GM23338 (cell line): ENCODE measurements around the gene DUSP11. TPM values are rescaled to one million over a fixed set of nuclear protein-coding genes. Genes with fewer than 3 reads are reported as not detected.

Source experiments
- ATAC-seq: fragments of 200-7000 bp; cut with Tn5 transposase; 3 replicates; pipeline ENCODE4 v1.9.1; 2020
- DNase-seq: peaks from one replicate; pipeline ENCODE4 v3.0.0-alpha.2; 2015; ENCODE audit warnings: low spot score
- H2AFZ ChIP-seq: fragments of 200-600 bp; sonication (generic); 2 replicates; pipeline ENCODE4 v1.8.0; 2016; ENCODE audit warnings: antibody characterized with exemption, mild to moderate bottlenecking, moderate library complexity
- H3F3A ChIP-seq: fragments of 200-600 bp; sonication (generic); replicated peaks from 2 replicates; pipeline ENCODE4 v1.8.0; 2017; ENCODE audit warnings: antibody characterized with exemption, mixed run types, low read depth
- H3K27ac ChIP-seq: fragments of 200-600 bp; sonication (generic); 2 replicates; pipeline ENCODE4 v1.6.1; 2016; ENCODE audit warnings: low read depth
- H3K27me3 ChIP-seq: fragments of 200-600 bp; sonication (generic); 2 replicates; pipeline ENCODE4 v1.8.0; 2016; ENCODE audit warnings: mild to moderate bottlenecking, mixed run types, moderate library complexity; ENCODE audit not compliant: insufficient read depth
- H3K36me3 ChIP-seq: fragments of 200-600 bp; sonication (generic); 2 replicates; pipeline ENCODE4 v1.8.0; 2016; ENCODE audit warnings: mild to moderate bottlenecking; ENCODE audit not compliant: insufficient read depth
- H3K4me1 ChIP-seq: fragments of 200-600 bp; sonication (generic); 2 replicates; pipeline ENCODE4 v1.8.0; 2016; ENCODE audit warnings: mild to moderate bottlenecking, moderate library complexity; ENCODE audit not compliant: insufficient read depth
- H3K4me2 ChIP-seq: fragments of 200-600 bp; sonication (generic); 2 replicates; pipeline ENCODE4 v1.7.1; 2017; ENCODE audit warnings: mixed run types
- H3K4me3 ChIP-seq: fragments of 200-600 bp; sonication (generic); 2 replicates; pipeline ENCODE4 v1.6.1; 2016; ENCODE audit warnings: mixed run types
- H3K79me2 ChIP-seq: fragments of 200-600 bp; sonication (generic); replicated peaks from 2 replicates; pipeline ENCODE4 v1.8.0; 2017; ENCODE audit warnings: mild to moderate bottlenecking; ENCODE audit not compliant: insufficient read depth
- H3K9me2 ChIP-seq: fragments of 200-600 bp; sonication (generic); 2 replicates; pipeline ENCODE4 v1.8.0; 2017; ENCODE audit not compliant: insufficient read depth
- H4K20me1 ChIP-seq: fragments of 200-600 bp; sonication (generic); replicated peaks from 2 replicates; pipeline ENCODE4 v1.8.0; 2017; ENCODE audit warnings: mild to moderate bottlenecking; ENCODE audit not compliant: insufficient read depth
- H3K27ac Mint-ChIP-seq: 2 replicates; pipeline ENCODE4 v1.8.0; 2020; ENCODE audit warnings: inconsistent platforms, mild to moderate bottlenecking, moderate library complexity, mixed read lengths
- H3K27me3 Mint-ChIP-seq: 3 replicates; pipeline ENCODE4 v1.8.0; 2022; ENCODE audit warnings: low read depth, mild to moderate bottlenecking, moderate library complexity, mixed read lengths, inconsistent platforms; ENCODE audit not compliant: insufficient read depth, poor library complexity
- H3K36me3 Mint-ChIP-seq: 3 replicates; pipeline ENCODE4 v1.8.0; 2021; ENCODE audit warnings: low read depth, mild to moderate bottlenecking, inconsistent platforms, moderate library complexity, mixed read lengths
- H3K4me1 Mint-ChIP-seq: 3 replicates; pipeline ENCODE4 v1.8.0; 2020; ENCODE audit warnings: mild to moderate bottlenecking, inconsistent platforms, mixed read lengths
- H3K4me3 Mint-ChIP-seq: 3 replicates; pipeline ENCODE4 v1.8.0; 2021; ENCODE audit warnings: moderate library complexity, mild to moderate bottlenecking, inconsistent platforms, mixed read lengths
- H3K9me3 Mint-ChIP-seq: 3 replicates; pipeline ENCODE4 v1.8.0; 2020; ENCODE audit warnings: moderate library complexity, mild to moderate bottlenecking, inconsistent platforms, mixed read lengths
- CREB1 ChIP-seq: fragments of 250-450 bp; sonication (Bioruptor Pico); IDR thresholded peaks from 2 replicates; pipeline ENCODE4 v1.5.0; 2020; ENCODE audit warnings: low read depth, mild to moderate bottlenecking, moderate library complexity
- EZH2 ChIP-seq: fragments of 200-600 bp; sonication (generic); IDR thresholded peaks from one replicate; pipeline ENCODE4 v1.8.0; 2017; ENCODE audit warnings: antibody characterized with exemption, mild to moderate bottlenecking, low read depth; ENCODE audit not compliant: unreplicated experiment
- EZH2phosphoT487 ChIP-seq: fragments of 200-600 bp; sonication (generic); IDR thresholded peaks from one replicate; pipeline ENCODE4 v1.8.1; 2018; ENCODE audit warnings: antibody characterized with exemption; ENCODE audit not compliant: unreplicated experiment
- JUNB ChIP-seq: IDR thresholded peaks from one replicate; pipeline ENCODE4 v1.6.1; 2016; ENCODE audit warnings: antibody characterized with exemption; ENCODE audit not compliant: unreplicated experiment
- NANOG ChIP-seq: IDR thresholded peaks from 2 replicates; pipeline ENCODE4 v1.6.1; 2016; ENCODE audit warnings: antibody characterized with exemption, borderline replicate concordance
- POLR2AphosphoS5 ChIP-seq: IDR thresholded peaks from 2 replicates; pipeline ENCODE4 v1.6.1; 2016; ENCODE audit warnings: antibody characterized with exemption, low read depth
- STAT1 ChIP-seq: IDR thresholded peaks from one replicate; pipeline ENCODE4 v1.6.1; 2016; ENCODE audit warnings: antibody characterized with exemption; ENCODE audit not compliant: unreplicated experiment
- ZNF114 ChIP-seq: fragments of 250-450 bp; sonication (Bioruptor Pico); IDR thresholded peaks from 2 replicates; pipeline ENCODE4 v1.5.0; 2020; ENCODE audit warnings: mild to moderate bottlenecking, moderate library complexity
- ZNF331 ChIP-seq: fragments of 250-450 bp; sonication (Bioruptor Pico); IDR thresholded peaks from 2 replicates; pipeline ENCODE4 v1.5.0; 2020; ENCODE audit warnings: low read depth, mild to moderate bottlenecking, moderate library complexity
- polyA plus RNA-seq: library from polyadenylated mRNA; unstranded; fragments of >200 nt; fragmentation: Nextera tagmentation; extraction: Ambion mirVana; gene quantifications from 2 replicates; pipeline ENCODE4 v1.2.1, GENCODE V29; 2016
- total RNA-seq: library from RNA; depleted of rRNA; stranded (reverse); fragments of >200 nt; shearing (Covaris generic); gene quantifications from 2 replicates; pipeline ENCODE4 v1.2.3, GENCODE V29; 2014
- TF ChIP-seq, protein P1 (sequence below): IDR thresholded peaks from one replicate; pipeline ENCODE4 v1.6.1; 2018; ENCODE audit warnings: antibody characterized with exemption; ENCODE audit not compliant: unreplicated experiment
- TF ChIP-seq, protein P2 (sequence below), 2 experiments: fragments of 200-600 bp in 1 of 2; sonication (generic) in 1 of 2; conservative IDR thresholded peaks; 2 replicates each; pipeline versions ENCODE4 v1.5.1 to v1.6.1; 2016 to 2017; ENCODE audit warnings: antibody characterized with exemption in 2 of 2, low read depth in 2 of 2, mild to moderate bottlenecking in 2 of 2, moderate library complexity in 1 of 2
- TF ChIP-seq, protein P3 (sequence below): IDR thresholded peaks from 2 replicates; pipeline ENCODE4 v1.6.1; 2016; ENCODE audit warnings: antibody characterized with exemption
- TF ChIP-seq, protein P4 (sequence below): fragments of 250-450 bp; sonication (Bioruptor Pico); IDR thresholded peaks from 2 replicates; pipeline ENCODE4 v1.5.0; 2020; ENCODE audit warnings: mild to moderate bottlenecking, moderate library complexity

DUSP11 gene
- total and polyA plus RNA-seq, 2 experiments from 2014 or later: 21.0 to 23.3 TPM

DNA sequence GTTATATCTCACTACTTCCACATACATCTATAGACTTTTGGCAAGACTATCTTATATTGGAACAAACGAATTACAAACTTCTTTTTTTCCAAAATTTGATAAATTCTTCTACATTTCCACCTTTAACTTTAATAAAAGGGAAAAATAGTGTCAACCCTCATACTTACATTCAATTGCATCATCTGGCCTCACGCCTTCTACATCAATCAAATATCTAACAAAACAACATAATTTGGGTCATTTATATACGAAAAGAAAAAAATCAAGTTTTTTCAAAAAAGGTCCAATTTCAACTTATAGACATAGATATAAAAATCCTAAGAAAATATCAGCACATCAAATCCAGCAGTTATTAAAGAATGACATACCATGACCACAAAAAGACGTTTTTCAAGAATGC is 12.9 kb downstream of the DUSP11 start:
- H4K20me1 ChIP-seq: peaks cover 5% of the 10 kb centered on the region; the same call in 1 of the 2 replicates
- ATAC-seq (no peak), DNase-seq (no peak)
- no peak for TF ChIP-seq ZNF114 (CRISPR knock-in tag)
- no peak for TF ChIP-seq CREB1 (CRISPR knock-in tag)
- TF ChIP-seq, protein P1, sequence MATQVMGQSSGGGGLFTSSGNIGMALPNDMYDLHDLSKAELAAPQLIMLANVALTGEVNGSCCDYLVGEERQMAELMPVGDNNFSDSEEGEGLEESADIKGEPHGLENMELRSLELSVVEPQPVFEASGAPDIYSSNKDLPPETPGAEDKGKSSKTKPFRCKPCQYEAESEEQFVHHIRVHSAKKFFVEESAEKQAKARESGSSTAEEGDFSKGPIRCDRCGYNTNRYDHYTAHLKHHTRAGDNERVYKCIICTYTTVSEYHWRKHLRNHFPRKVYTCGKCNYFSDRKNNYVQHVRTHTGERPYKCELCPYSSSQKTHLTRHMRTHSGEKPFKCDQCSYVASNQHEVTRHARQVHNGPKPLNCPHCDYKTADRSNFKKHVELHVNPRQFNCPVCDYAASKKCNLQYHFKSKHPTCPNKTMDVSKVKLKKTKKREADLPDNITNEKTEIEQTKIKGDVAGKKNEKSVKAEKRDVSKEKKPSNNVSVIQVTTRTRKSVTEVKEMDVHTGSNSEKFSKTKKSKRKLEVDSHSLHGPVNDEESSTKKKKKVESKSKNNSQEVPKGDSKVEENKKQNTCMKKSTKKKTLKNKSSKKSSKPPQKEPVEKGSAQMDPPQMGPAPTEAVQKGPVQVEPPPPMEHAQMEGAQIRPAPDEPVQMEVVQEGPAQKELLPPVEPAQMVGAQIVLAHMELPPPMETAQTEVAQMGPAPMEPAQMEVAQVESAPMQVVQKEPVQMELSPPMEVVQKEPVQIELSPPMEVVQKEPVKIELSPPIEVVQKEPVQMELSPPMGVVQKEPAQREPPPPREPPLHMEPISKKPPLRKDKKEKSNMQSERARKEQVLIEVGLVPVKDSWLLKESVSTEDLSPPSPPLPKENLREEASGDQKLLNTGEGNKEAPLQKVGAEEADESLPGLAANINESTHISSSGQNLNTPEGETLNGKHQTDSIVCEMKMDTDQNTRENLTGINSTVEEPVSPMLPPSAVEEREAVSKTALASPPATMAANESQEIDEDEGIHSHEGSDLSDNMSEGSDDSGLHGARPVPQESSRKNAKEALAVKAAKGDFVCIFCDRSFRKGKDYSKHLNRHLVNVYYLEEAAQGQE: no peak
- TF ChIP-seq EZH2phosphoT487: no peak
- TF ChIP-seq, protein P2, sequence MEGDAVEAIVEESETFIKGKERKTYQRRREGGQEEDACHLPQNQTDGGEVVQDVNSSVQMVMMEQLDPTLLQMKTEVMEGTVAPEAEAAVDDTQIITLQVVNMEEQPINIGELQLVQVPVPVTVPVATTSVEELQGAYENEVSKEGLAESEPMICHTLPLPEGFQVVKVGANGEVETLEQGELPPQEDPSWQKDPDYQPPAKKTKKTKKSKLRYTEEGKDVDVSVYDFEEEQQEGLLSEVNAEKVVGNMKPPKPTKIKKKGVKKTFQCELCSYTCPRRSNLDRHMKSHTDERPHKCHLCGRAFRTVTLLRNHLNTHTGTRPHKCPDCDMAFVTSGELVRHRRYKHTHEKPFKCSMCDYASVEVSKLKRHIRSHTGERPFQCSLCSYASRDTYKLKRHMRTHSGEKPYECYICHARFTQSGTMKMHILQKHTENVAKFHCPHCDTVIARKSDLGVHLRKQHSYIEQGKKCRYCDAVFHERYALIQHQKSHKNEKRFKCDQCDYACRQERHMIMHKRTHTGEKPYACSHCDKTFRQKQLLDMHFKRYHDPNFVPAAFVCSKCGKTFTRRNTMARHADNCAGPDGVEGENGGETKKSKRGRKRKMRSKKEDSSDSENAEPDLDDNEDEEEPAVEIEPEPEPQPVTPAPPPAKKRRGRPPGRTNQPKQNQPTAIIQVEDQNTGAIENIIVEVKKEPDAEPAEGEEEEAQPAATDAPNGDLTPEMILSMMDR (conservative IDR thresholded peaks at IDR 0.05; ENCODE audit: low read depth in 2 of 2): no peak
- TF ChIP-seq ZNF331 (CRISPR knock-in tag): no peak
- TF ChIP-seq, protein P3, sequence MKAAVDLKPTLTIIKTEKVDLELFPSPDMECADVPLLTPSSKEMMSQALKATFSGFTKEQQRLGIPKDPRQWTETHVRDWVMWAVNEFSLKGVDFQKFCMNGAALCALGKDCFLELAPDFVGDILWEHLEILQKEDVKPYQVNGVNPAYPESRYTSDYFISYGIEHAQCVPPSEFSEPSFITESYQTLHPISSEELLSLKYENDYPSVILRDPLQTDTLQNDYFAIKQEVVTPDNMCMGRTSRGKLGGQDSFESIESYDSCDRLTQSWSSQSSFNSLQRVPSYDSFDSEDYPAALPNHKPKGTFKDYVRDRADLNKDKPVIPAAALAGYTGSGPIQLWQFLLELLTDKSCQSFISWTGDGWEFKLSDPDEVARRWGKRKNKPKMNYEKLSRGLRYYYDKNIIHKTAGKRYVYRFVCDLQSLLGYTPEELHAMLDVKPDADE: no peak
- no peak for TF ChIP-seq POLR2AphosphoS5
- TF ChIP-seq EZH2: no peak
- no peak for TF ChIP-seq JUNB
- no peak for TF ChIP-seq STAT1
- TF ChIP-seq, protein P4, sequence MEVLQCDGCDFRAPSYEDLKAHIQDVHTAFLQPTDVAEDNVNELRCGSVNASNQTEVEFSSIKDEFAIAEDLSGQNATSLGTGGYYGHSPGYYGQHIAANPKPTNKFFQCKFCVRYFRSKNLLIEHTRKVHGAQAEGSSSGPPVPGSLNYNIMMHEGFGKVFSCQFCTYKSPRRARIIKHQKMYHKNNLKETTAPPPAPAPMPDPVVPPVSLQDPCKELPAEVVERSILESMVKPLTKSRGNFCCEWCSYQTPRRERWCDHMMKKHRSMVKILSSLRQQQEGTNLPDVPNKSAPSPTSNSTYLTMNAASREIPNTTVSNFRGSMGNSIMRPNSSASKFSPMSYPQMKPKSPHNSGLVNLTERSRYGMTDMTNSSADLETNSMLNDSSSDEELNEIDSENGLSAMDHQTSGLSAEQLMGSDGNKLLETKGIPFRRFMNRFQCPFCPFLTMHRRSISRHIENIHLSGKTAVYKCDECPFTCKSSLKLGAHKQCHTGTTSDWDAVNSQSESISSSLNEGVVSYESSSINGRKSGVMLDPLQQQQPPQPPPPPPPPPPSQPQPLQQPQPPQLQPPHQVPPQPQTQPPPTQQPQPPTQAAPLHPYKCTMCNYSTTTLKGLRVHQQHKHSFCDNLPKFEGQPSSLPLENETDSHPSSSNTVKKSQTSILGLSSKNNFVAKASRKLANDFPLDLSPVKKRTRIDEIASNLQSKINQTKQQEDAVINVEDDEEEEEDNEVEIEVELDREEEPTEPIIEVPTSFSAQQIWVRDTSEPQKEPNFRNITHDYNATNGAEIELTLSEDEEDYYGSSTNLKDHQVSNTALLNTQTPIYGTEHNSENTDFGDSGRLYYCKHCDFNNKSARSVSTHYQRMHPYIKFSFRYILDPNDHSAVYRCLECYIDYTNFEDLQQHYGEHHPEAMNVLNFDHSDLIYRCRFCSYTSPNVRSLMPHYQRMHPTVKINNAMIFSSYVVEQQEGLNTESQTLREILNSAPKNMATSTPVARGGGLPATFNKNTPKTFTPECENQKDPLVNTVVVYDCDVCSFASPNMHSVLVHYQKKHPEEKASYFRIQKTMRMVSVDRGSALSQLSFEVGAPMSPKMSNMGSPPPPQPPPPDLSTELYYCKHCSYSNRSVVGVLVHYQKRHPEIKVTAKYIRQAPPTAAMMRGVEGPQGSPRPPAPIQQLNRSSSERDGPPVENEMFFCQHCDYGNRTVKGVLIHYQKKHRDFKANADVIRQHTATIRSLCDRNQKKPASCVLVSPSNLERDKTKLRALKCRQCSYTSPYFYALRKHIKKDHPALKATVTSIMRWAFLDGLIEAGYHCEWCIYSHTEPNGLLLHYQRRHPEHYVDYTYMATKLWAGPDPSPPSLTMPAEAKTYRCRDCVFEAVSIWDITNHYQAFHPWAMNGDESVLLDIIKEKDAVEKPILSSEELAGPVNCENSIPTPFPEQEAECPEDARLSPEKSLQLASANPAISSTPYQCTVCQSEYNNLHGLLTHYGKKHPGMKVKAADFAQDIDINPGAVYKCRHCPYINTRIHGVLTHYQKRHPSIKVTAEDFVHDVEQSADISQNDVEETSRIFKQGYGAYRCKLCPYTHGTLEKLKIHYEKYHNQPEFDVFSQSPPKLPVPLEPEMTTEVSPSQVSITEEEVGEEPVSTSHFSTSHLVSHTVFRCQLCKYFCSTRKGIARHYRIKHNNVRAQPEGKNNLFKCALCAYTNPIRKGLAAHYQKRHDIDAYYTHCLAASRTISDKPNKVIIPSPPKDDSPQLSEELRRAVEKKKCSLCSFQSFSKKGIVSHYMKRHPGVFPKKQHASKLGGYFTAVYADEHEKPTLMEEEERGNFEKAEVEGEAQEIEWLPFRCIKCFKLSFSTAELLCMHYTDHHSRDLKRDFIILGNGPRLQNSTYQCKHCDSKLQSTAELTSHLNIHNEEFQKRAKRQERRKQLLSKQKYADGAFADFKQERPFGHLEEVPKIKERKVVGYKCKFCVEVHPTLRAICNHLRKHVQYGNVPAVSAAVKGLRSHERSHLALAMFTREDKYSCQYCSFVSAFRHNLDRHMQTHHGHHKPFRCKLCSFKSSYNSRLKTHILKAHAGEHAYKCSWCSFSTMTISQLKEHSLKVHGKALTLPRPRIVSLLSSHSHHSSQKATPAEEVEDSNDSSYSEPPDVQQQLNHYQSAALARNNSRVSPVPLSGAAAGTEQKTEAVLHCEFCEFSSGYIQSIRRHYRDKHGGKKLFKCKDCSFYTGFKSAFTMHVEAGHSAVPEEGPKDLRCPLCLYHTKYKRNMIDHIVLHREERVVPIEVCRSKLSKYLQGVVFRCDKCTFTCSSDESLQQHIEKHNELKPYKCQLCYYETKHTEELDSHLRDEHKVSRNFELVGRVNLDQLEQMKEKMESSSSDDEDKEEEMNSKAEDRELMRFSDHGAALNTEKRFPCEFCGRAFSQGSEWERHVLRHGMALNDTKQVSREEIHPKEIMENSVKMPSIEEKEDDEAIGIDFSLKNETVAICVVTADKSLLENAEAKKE (CRISPR knock-in tag): no peak
- TF ChIP-seq NANOG: no peak
- no peak overlapping the region for H3K4me3 ChIP-seq
- H3K36me3 ChIP-seq: peaks cover 17% of the 10 kb centered on the region
- H3K9me2 ChIP-seq: no peaks in the 10 kb centered on the region
- no peaks in the 10 kb centered on the region for H3K27me3 ChIP-seq
- no peaks in the 10 kb centered on the region for H3K79me2 ChIP-seq
- Mint-ChIP-seq H3K27me3 (no peaks in the 10 kb centered on the region), H3K4me1 (no peaks in the 10 kb centered on the region), H3K4me3 (no peak overlapping the region), H3K9me3 (no peaks in the 10 kb centered on the region), H3K27ac (no peak overlapping the region), H3K36me3 (peaks cover 47% of the 10 kb centered on the region)
- no peaks in the 10 kb centered on the region for H3F3A ChIP-seq
- no peak overlapping the region for H2AFZ ChIP-seq
- H3K4me2 ChIP-seq: no peak overlapping the region
- H3K27ac ChIP-seq: no peak overlapping the region
- no peaks in the 10 kb centered on the region for H3K4me1 ChIP-seq
